ENCODE measurements around the gene CENPI. TPM values are rescaled to one million over a fixed set of nuclear protein-coding genes. Genes with fewer than 3 reads are reported as not detected.

CENPI gene
- total and polyA plus RNA-seq, 10 of the 15 experiments (the other 5 are each of a cell fraction or from before 2014, with no cell fraction given) = 6.9 to 25.8 (median 17.5) TPM

DNA sequence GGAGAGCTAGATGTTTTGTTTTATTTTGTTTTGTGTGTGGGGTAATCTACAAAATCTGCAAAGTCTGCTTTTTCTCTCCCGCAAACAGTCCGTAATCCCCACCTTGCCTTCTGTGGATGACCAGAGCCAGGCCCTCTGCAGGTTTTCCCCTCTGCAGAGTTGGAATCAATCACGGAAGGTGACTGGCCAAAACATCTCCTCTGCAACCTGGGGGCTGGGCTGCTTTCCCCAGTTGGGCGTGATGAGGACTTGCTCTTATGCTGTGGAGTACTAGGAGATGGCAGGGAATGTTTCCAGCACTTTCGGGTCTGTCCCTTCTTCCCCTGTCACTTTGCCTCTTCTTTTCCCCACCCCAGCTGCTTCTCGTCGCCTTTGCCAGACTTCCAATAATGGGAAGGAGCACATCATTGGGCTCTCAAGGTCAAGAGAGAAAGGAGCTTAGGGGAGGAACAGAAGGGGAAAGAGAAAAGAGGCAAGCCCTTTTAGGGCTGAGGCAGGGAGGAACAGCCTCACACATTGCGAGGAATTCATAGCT is 18.2 kb upstream of the CENPI start (continued):
- TF ChIP-seq, protein P1, sequence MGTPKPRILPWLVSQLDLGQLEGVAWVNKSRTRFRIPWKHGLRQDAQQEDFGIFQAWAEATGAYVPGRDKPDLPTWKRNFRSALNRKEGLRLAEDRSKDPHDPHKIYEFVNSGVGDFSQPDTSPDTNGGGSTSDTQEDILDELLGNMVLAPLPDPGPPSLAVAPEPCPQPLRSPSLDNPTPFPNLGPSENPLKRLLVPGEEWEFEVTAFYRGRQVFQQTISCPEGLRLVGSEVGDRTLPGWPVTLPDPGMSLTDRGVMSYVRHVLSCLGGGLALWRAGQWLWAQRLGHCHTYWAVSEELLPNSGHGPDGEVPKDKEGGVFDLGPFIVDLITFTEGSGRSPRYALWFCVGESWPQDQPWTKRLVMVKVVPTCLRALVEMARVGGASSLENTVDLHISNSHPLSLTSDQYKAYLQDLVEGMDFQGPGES (IDR thresholded peaks at IDR 0.05) = no peak

- no peaks in the 10 kb centered on the region for H4K20me1 ChIP-seq (ENCODE audit: control insufficient read depth, insufficient read depth)
- RAD21 ChIA-PET (ENCODE audit: unreplicated experiment) = no interaction called here
- H3K27ac ChIP-seq (ENCODE audit: control insufficient read depth, insufficient read depth) = no peak overlapping the region
- FAIRE-seq (no peak), ATAC-seq (no peak), DNase-seq (ENCODE audit: low read depth, low spot score) (no peak)
- WGBS (ENCODE audit: insufficient coverage, insufficient replicate concordance, low lambda C conversion rate, missing lambda C conversion rate) = 22% methylated on average over 3 of the region's 3 CpGs
- H3K36me3 ChIP-seq (ENCODE audit: control insufficient read depth in 2 of 2, insufficient read depth in 2 of 2, low read length in 1 of 2) = no peaks in the 10 kb centered on the region
- no peak overlapping the region for H3K4me2 ChIP-seq (ENCODE audit: control insufficient read depth, insufficient read depth)
- BruUV-seq (replicated peaks) = no TSS peak
- H3K9me3 ChIP-seq (replicated peaks; ENCODE audit: control insufficient read depth, insufficient read depth, low read length) = no peaks in the 10 kb centered on the region
- no peak overlapping the region for H3K9ac ChIP-seq (ENCODE audit: control insufficient read depth, insufficient read depth, low read length)
- POLR2A ChIA-PET = no interaction called here
- in situ Hi-C loops (cut with MboI) (no loop called here), intact Hi-C loops (cut with micrococcal nuclease; ENCODE audit: unreplicated experiment) (no loop called here)
- no peak overlapping the region for H2AFZ ChIP-seq (ENCODE audit: control insufficient read depth, low read depth, low read length)
- no peaks in the 10 kb centered on the region for H3K79me2 ChIP-seq (ENCODE audit: control insufficient read depth, insufficient read depth, low read length)
- SMC1A ChIA-PET (ENCODE audit: uncharacterized antibody, unreplicated experiment) = interaction anchor here (1.0 kb wide), 1 partner anchor 268 kb away, joined by 4 read pairs; the partner anchor contains the start of gene TIMM8A
- H3K4me3 ChIP-seq = no peak overlapping the region
- H3K27me3 ChIP-seq (replicated peaks in 1 of 2; ENCODE audit: control insufficient read depth in 2 of 2, insufficient read depth in 2 of 2, low read length in 1 of 2) = peaks cover 0 to 2% of the 10 kb centered on the region in 2 experiments; a peak in 3 of 4 replicates
- CTCF ChIA-PET = no interaction called here
- no peaks in the 10 kb centered on the region for H3K4me1 ChIP-seq (ENCODE audit: control insufficient read depth, insufficient read depth, low read length)
- TF ChIP-seq IKZF2 (IDR thresholded peaks at IDR 0.05) (no peak), SP1 (IDR thresholded peaks at IDR 0.05; ENCODE audit: low read depth, low read length) (no peak), HDGF (IDR thresholded peaks at IDR 0.05) (no peak), RB1 (IDR thresholded peaks at IDR 0.05; ENCODE audit: borderline replicate concordance) (no peak), SKIL (IDR thresholded peaks at IDR 0.05; ENCODE audit: low read depth, poor library complexity, severe bottlenecking) (no peak), STAT3 (IDR thresholded peaks at IDR 0.05; ENCODE audit: low read depth, low read length) (no peak), BMI1 (IDR thresholded peaks at IDR 0.05; ENCODE audit: borderline replicate concordance) (no peak), SIN3A (IDR thresholded peaks at IDR 0.05; ENCODE audit: low read depth, low read length) (no peak), REST (IDR thresholded peaks at IDR 0.05; ENCODE audit: low read depth, low read length) (no peak)
- TF ChIP-seq, protein P2, sequence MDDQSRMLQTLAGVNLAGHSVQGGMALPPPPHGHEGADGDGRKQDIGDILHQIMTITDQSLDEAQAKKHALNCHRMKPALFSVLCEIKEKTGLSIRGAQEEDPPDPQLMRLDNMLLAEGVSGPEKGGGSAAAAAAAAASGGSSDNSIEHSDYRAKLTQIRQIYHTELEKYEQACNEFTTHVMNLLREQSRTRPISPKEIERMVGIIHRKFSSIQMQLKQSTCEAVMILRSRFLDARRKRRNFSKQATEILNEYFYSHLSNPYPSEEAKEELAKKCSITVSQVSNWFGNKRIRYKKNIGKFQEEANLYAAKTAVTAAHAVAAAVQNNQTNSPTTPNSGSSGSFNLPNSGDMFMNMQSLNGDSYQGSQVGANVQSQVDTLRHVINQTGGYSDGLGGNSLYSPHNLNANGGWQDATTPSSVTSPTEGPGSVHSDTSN (IDR thresholded peaks at IDR 0.05; ENCODE audit: insufficient replicate concordance, low read depth, low read length) = no peak
- TF ChIP-seq, protein P3, sequence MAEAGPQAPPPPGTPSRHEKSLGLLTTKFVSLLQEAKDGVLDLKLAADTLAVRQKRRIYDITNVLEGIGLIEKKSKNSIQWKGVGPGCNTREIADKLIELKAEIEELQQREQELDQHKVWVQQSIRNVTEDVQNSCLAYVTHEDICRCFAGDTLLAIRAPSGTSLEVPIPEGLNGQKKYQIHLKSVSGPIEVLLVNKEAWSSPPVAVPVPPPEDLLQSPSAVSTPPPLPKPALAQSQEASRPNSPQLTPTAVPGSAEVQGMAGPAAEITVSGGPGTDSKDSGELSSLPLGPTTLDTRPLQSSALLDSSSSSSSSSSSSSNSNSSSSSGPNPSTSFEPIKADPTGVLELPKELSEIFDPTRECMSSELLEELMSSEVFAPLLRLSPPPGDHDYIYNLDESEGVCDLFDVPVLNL (IDR thresholded peaks at IDR 0.05; ENCODE audit: low read depth, low read length) = no peak
Observed at GRCh38 chrX:101080326-101081124, 17.5 kb upstream of the CENPI start.

All from GM12878 (cell line).